PC-3 (cell line): ENCODE measurements around the gene FCRL5. TPM values are rescaled to one million over a fixed set of nuclear protein-coding genes. Genes with fewer than 3 reads are reported as not detected.

ENCODE experiments used
- ATAC-seq: fragments of 200-7000 bp; cut with Tn5 transposase; 2 replicates; pipeline ENCODE4 v1.9.1; 2020; ENCODE audit warnings: mild to moderate bottlenecking, moderate library complexity
- BruUV-seq: library from RNA; stranded (reverse); fragments of 400-500 nt; replicated peaks from 2 replicates; lab custom pipeline; 2021; lab: Mats Ljungman, UMichigan
- CTCF ChIA-PET: fragments of 300-600 bp; sonication (Branson Sonifier 250); formaldehyde crosslinking; loops from one replicate; lab custom pipeline; 2022; ENCODE audit warnings: antibody characterized with exemption; lab: Charles Lee
- POLR2A ChIA-PET: fragments of 300-600 bp; sonication (Branson Sonifier 250); formaldehyde crosslinking; loops from one replicate; lab custom pipeline; 2022; ENCODE audit warnings: antibody characterized with exemption; ENCODE audit not compliant: unreplicated experiment; lab: Charles Lee
- DNase-seq: peaks from one replicate; pipeline ENCODE4 v3.0.0-alpha.2; 2015
- H2AFZ ChIP-seq: fragments of 300-600 bp; sonication (generic); 2 replicates; pipeline ENCODE4 v1.6.0; 2016; ENCODE audit warnings: antibody characterized with exemption, low read length
- H3F3A ChIP-seq: fragments of 300-600 bp; sonication (generic); one replicate; pipeline ENCODE4 v1.6.0; 2017; ENCODE audit warnings: antibody characterized with exemption, low read length, control low read depth, mild to moderate bottlenecking; ENCODE audit not compliant: unreplicated experiment
- H3K27ac ChIP-seq: fragments of 300-600 bp; sonication (generic); 2 replicates; pipeline ENCODE4 v1.5.1; 2016; ENCODE audit warnings: mild to moderate bottlenecking, low read length
- H3K27me3 ChIP-seq: fragments of 300-600 bp; sonication (generic); 2 replicates; pipeline ENCODE4 v1.6.1; 2016; ENCODE audit warnings: low read length, mixed read lengths
- H3K36me3 ChIP-seq: fragments of 300-600 bp; sonication (generic); 2 replicates; pipeline ENCODE4 v1.6.1; 2016; ENCODE audit warnings: low read depth, mixed run types, low read length, mixed read lengths
- H3K4me1 ChIP-seq: fragments of 300-600 bp; sonication (generic); 2 replicates; pipeline ENCODE4 v1.5.1; 2016; ENCODE audit warnings: low read length; ENCODE audit not compliant: insufficient read depth
- H3K4me2 ChIP-seq: fragments of 300-600 bp; sonication (generic); 2 replicates; pipeline ENCODE4 v1.6.0; 2016; ENCODE audit warnings: low read length
- H3K4me3 ChIP-seq: fragments of 300-600 bp; sonication (generic); 2 replicates; pipeline ENCODE4 v1.5.1; 2016; ENCODE audit warnings: mild to moderate bottlenecking, low read length, mixed read lengths
- H3K79me2 ChIP-seq: fragments of 300-600 bp; sonication (generic); 2 replicates; pipeline ENCODE4 v1.6.1; 2017; ENCODE audit warnings: low read length, mixed read lengths
- H3K9ac ChIP-seq: fragments of 300-600 bp; sonication (generic); 2 replicates; pipeline ENCODE4 v1.6.0; 2016; ENCODE audit warnings: mild to moderate bottlenecking, low read length
- H3K9me2 ChIP-seq: fragments of 300-600 bp; sonication (generic); replicated peaks from 2 replicates; pipeline ENCODE4 v1.6.1; 2016; ENCODE audit warnings: mixed run types, low read length, mixed read lengths
- H3K9me3 ChIP-seq: fragments of 300-600 bp; sonication (generic); 2 replicates; pipeline ENCODE4 v1.6.1; 2016; ENCODE audit warnings: low read length, mixed read lengths
- H4K20me1 ChIP-seq: fragments of 300-600 bp; sonication (generic); 2 replicates; pipeline ENCODE4 v1.6.1; 2016; ENCODE audit warnings: low read length, mixed read lengths
- EZH2 ChIP-seq: fragments of 300-600 bp; sonication (generic); IDR thresholded peaks from one replicate; pipeline ENCODE4 v1.6.1; 2017; ENCODE audit warnings: antibody characterized with exemption, mild to moderate bottlenecking, low read length; ENCODE audit not compliant: unreplicated experiment
- EZH2phosphoT487 ChIP-seq: fragments of 300-600 bp; sonication (generic); IDR thresholded peaks from 2 replicates; pipeline ENCODE4 v1.6.1; 2018; ENCODE audit warnings: mild to moderate bottlenecking, antibody characterized with exemption, low read length, borderline replicate concordance
- intact Hi-C: fragments of 100-400 bp; cut with micrococcal nuclease; formaldehyde crosslinking; loops from 2 replicates; pipeline ENCODE4 v1.9.0; 2023
- total RNA-seq: library from RNA; depleted of rRNA; stranded (reverse); fragments of >200 nt; gene quantifications from 2 replicates; pipeline ENCODE4 v1.2.3, GENCODE V29; 2014
- TF ChIP-seq, protein P1 (sequence below): fragments of 300-600 bp; sonication (generic); conservative IDR thresholded peaks from 2 replicates; pipeline ENCODE4 v1.5.1; 2017; ENCODE audit warnings: antibody characterized with exemption, low read depth, mild to moderate bottlenecking, low read length

The FCRL5 gene
- total RNA-seq, 1 experiment from 2014 or later = not detected

DNA sequence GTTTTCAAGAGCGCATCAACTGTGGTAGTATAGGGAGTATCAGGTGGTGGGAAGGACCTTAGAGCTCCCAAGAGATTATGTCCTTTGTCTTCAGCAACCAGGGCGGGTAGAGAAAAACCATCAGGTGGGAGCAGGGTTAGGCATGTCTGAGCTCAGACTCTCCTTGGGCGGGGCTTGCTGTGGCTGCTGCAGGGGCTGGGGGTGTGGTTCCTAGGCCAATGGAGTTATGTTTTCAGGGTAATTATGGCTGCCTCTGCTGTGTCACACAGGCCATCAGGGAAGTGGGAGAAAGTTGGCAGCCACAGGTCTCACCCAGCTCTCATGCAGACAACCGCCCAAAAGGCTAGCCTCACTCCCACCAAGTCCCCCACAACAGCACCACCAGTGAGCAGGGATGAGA lies 74.9 kb downstream of the FCRL5 start:
- Histone ChIP-seq H3K4me2 (no peak overlapping the region), H3K79me2 (no peaks in the 10 kb centered on the region), H4K20me1 (no peaks in the 10 kb centered on the region), H3K4me1 (no peaks in the 10 kb centered on the region), H3K36me3 (no peaks in the 10 kb centered on the region), H3K9me2 (no peaks in the 10 kb centered on the region), H2AFZ (no peak overlapping the region), H3K9ac (no peak overlapping the region), H3F3A (no peaks in the 10 kb centered on the region), H3K27ac (no peak overlapping the region), H3K27me3 (peaks cover 10% of the 10 kb centered on the region), H3K4me3 (no peak overlapping the region), H3K9me3 (no peaks in the 10 kb centered on the region)
- DNase-seq = no peak
- intact Hi-C loops = no loop called here
- no TSS peak for BruUV-seq
- ChIA-PET POLR2A (no interaction called here), CTCF (no interaction called here)
- TF ChIP-seq, protein P1, sequence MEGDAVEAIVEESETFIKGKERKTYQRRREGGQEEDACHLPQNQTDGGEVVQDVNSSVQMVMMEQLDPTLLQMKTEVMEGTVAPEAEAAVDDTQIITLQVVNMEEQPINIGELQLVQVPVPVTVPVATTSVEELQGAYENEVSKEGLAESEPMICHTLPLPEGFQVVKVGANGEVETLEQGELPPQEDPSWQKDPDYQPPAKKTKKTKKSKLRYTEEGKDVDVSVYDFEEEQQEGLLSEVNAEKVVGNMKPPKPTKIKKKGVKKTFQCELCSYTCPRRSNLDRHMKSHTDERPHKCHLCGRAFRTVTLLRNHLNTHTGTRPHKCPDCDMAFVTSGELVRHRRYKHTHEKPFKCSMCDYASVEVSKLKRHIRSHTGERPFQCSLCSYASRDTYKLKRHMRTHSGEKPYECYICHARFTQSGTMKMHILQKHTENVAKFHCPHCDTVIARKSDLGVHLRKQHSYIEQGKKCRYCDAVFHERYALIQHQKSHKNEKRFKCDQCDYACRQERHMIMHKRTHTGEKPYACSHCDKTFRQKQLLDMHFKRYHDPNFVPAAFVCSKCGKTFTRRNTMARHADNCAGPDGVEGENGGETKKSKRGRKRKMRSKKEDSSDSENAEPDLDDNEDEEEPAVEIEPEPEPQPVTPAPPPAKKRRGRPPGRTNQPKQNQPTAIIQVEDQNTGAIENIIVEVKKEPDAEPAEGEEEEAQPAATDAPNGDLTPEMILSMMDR = no peak
- TF ChIP-seq EZH2 (no peak), EZH2phosphoT487 (no peak)
- ATAC-seq = no peak

DNA sequence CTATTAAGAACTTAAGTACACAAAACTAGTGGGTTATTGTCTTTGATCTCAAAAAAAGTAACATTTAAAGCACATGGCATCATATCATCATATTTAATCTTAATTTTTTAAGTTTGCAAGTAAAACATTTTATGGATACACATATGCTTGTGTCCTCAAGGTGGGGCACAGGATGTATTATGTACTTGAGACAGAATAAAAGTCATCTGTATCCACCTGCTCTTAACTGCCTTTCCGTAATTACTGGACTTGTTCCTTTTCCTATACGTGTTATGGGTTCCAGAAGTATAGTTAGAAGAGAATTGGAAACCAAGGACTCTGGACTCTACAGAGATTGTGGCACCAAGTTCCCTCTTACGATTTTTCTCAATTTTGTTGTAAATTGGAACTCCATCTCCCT lies 79.4 kb downstream of the FCRL5 start:
- no peak for DNase-seq
- Histone ChIP-seq H4K20me1 (no peaks in the 10 kb centered on the region), H3K9me3 (no peaks in the 10 kb centered on the region), H3K4me2 (no peak overlapping the region), H3K4me1 (no peaks in the 10 kb centered on the region), H3K36me3 (no peaks in the 10 kb centered on the region), H3K9ac (no peak overlapping the region), H3K9me2 (no peaks in the 10 kb centered on the region), H3K79me2 (no peaks in the 10 kb centered on the region), H3K27ac (no peak overlapping the region), H3K4me3 (no peak overlapping the region), H3F3A (no peaks in the 10 kb centered on the region), H3K27me3 (peaks cover 31% of the 10 kb centered on the region), H2AFZ (no peak overlapping the region)
- POLR2A ChIA-PET = no interaction called here
- BruUV-seq = no TSS peak
- no peak for ATAC-seq
- CTCF ChIA-PET = no interaction called here
- TF ChIP-seq, protein P1 = no peak
- TF ChIP-seq EZH2 (no peak), EZH2phosphoT487 (no peak)
- intact Hi-C loops = no loop called here

DNA sequence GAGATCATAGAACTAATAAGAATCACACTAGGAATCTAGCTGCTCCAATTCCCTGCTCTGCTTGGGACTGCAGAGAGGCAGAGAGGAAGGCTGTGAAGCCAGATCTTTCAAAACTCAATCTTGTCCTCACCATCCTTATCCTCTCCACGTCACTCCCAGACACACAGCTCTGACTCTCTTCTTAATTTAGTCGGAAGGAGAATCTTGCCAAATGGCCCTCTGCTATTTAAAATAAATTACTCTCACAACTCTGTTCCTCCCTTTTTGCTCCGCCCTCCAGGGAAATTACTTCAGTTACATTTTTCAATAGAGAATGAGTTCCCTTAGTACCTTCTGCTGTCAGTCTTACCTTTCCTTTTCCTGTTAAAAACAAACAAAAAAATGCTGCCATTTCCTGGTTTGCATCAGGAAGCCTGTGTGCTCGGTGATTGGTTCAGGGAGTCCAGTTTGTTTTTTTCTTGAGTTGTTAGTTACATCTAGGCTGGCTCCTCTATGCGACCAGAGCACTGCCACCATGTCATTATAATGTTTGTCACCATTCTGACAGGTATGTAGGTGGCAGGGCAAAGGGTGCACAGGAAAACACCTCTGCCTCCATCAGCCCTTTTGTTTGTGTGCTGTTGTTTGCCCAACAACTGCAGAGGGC lies 80.1 kb downstream of the FCRL5 start:
- H3K4me1 ChIP-seq = no peaks in the 10 kb centered on the region
- no TSS peak for BruUV-seq
- no peaks in the 10 kb centered on the region for H3F3A ChIP-seq
- no peak overlapping the region for H3K9ac ChIP-seq
- H3K27ac ChIP-seq = no peak overlapping the region
- no peaks in the 10 kb centered on the region for H3K36me3 ChIP-seq
- no peak overlapping the region for H2AFZ ChIP-seq
- no peaks in the 10 kb centered on the region for H3K79me2 ChIP-seq
- CTCF ChIA-PET = no interaction called here
- H3K4me2 ChIP-seq = no peak overlapping the region
- H3K27me3 ChIP-seq = peaks cover 35% of the 10 kb centered on the region
- no peaks in the 10 kb centered on the region for H3K9me2 ChIP-seq
- POLR2A ChIA-PET = no interaction called here
- no peak for ATAC-seq
- no peak overlapping the region for H3K4me3 ChIP-seq
- no peaks in the 10 kb centered on the region for H4K20me1 ChIP-seq
- no peak for TF ChIP-seq EZH2
- TF ChIP-seq, protein P1 = no peak
- TF ChIP-seq EZH2phosphoT487 = no peak
- intact Hi-C loops = no loop called here
- H3K9me3 ChIP-seq = no peaks in the 10 kb centered on the region
- no peak for DNase-seq
